GM21619 (cell line): Measurements from ENCODE around the gene CREM.
"Not testable (repeated sequence)": the region's sequence is repeated elsewhere in the genome, so short reads cannot be mapped to it uniquely, and the experiment has no call there.

Experiments used
- ATAC-seq: cut with Tn5 transposase; IDR thresholded peaks from one replicate; pipeline ENCODE4 v1.9.1; 2021; ENCODE audit not compliant: unreplicated experiment

CREM gene

GRCh38 chr10:35192645-35193249, 66.1 kb downstream of the CREM start:
- ATAC-seq: no peak

- no peak for ATAC-seq
Measured at GRCh38 chr10:35194471-35194870, 67.8 kb downstream of the CREM start.

GRCh38 chr10:35194906-35195305, 68.3 kb downstream of the CREM start:
- ATAC-seq: no peak

- ATAC-seq: peak; percentile 96
Measured at GRCh38 chr10:35195361-35196306, 69.0 kb downstream of the CREM start.

- ATAC-seq: no peak
Measured at GRCh38 chr10:35200487-35200886, 73.8 kb downstream of the CREM start.

- ATAC-seq: no peak
Measured at GRCh38 chr10:35201234-35201633, 74.6 kb downstream of the CREM start.

- no peak for ATAC-seq
Measured at GRCh38 chr10:35202050-35202449, 75.4 kb downstream of the CREM start.

GRCh38 chr10:35203745-35204144, 77.1 kb downstream of the CREM start:
- ATAC-seq: no peak

- no peak for ATAC-seq
Measured at GRCh38 chr10:35204650-35205319, 78.1 kb downstream of the CREM start.

GRCh38 chr10:35206274-35206673, 79.6 kb downstream of the CREM start:
- no peak for ATAC-seq

GRCh38 chr10:35208536-35208935, 81.9 kb downstream of the CREM start:
- peak; percentile 83 for ATAC-seq

GRCh38 chr10:35208949-35209613, 82.4 kb downstream of the CREM start:
- ATAC-seq: peak; percentile 30

GRCh38 chr10:35210961-35211360, 84.3 kb downstream of the CREM start:
- no peak for ATAC-seq

- ATAC-seq: no peak
Measured at GRCh38 chr10:35211390-35211789, 84.7 kb downstream of the CREM start.

- no peak for ATAC-seq
Measured at GRCh38 chr10:35212856-35213255, 86.2 kb downstream of the CREM start.

- ATAC-seq: no peak
Measured at GRCh38 chr10:35213699-35214098, 87.1 kb downstream of the CREM start.

- ATAC-seq: no peak
Measured at GRCh38 chr10:35214607-35215020, 88.0 kb downstream of the CREM start.

GRCh38 chr10:35215107-35215506, 88.5 kb downstream of the CREM start:
- ATAC-seq: no peak

- no peak for ATAC-seq
Measured at GRCh38 chr10:35216303-35216905, 89.8 kb downstream of the CREM start.

- ATAC-seq: not testable (repeated sequence)
Measured at GRCh38 chr10:35216956-35217355, 90.3 kb downstream of the CREM start.

- ATAC-seq: no peak
Measured at GRCh38 chr10:35217455-35217854, 90.8 kb downstream of the CREM start.
